Parathyroid adenoma (tissue), 2 donors: ENCODE data around the gene EGFL8.
"Not testable (repeated sequence)": the region's sequence is repeated elsewhere in the genome, so short reads cannot be mapped to it uniquely, and the experiment has no call there.

ENCODE experiments used
- H2AFZ ChIP-seq: fragments of 300-600 bp; sonication (generic); one replicate; pipeline ENCODE4 v1.7.0; 2017; ENCODE audit warnings: antibody characterized with exemption, mild to moderate bottlenecking
- H3K27ac ChIP-seq: fragments of 300-600 bp; sonication (generic); one replicate; pipeline ENCODE4 v1.7.0; 2017
- H3K27me3 ChIP-seq: fragments of 300-600 bp; sonication (generic); one replicate; pipeline ENCODE4 v1.7.0; 2017; ENCODE audit warnings: low read length; ENCODE audit not compliant: control insufficient read depth, insufficient read depth
- H3K36me3 ChIP-seq: fragments of 300-600 bp; sonication (generic); one replicate; pipeline ENCODE4 v1.7.0; 2017; ENCODE audit warnings: low read length; ENCODE audit not compliant: control insufficient read depth, insufficient read depth
- H3K4me1 ChIP-seq: fragments of 300-600 bp; sonication (generic); one replicate; pipeline ENCODE4 v1.7.0; 2017; ENCODE audit warnings: control low read depth
- H3K4me2 ChIP-seq: fragments of 300-600 bp; sonication (generic); one replicate; pipeline ENCODE4 v1.7.0; 2017; ENCODE audit warnings: low read length
- H3K4me3 ChIP-seq: fragments of 300-600 bp; sonication (generic); one replicate; pipeline ENCODE4 v1.7.0; 2017; ENCODE audit warnings: low read depth, low read length
- H3K79me2 ChIP-seq: fragments of 300-600 bp; sonication (generic); one replicate; pipeline ENCODE4 v1.7.0; 2017; ENCODE audit warnings: control low read depth
- H3K9ac ChIP-seq: fragments of 300-600 bp; sonication (generic); one replicate; pipeline ENCODE4 v1.7.0; 2017; ENCODE audit warnings: mild to moderate bottlenecking
- H3K9me3 ChIP-seq: fragments of 300-600 bp; sonication (generic); one replicate; pipeline ENCODE4 v1.7.0; 2017; ENCODE audit warnings: low read length; ENCODE audit not compliant: control insufficient read depth
- TF ChIP-seq, protein P1 (sequence below): fragments of 300-600 bp; sonication (generic); IDR thresholded peaks from one replicate; pipeline ENCODE4 v1.7.0; 2017; ENCODE audit warnings: antibody characterized with exemption, mild to moderate bottlenecking
- donor health status: primary hyperparathyroidism.

The EGFL8 gene

GRCh38 chr6:32187009-32187709 is 22.8 kb downstream of the EGFL8 start:
- Histone ChIP-seq H3K4me2 (no peak overlapping the region), H3K27ac (peak overlapping the region; percentile 52), H3K27me3 (no peaks in the 10 kb centered on the region), H3K4me3 (no peak overlapping the region), H3K79me2 (peaks cover 4% of the 10 kb centered on the region), H2AFZ (no peak overlapping the region), H3K4me1 (peaks cover 7% of the 10 kb centered on the region), H3K9me3 (no peaks in the 10 kb centered on the region), H3K9ac (no peak overlapping the region), H3K36me3 (no peaks in the 10 kb centered on the region)
- TF ChIP-seq, protein P1, sequence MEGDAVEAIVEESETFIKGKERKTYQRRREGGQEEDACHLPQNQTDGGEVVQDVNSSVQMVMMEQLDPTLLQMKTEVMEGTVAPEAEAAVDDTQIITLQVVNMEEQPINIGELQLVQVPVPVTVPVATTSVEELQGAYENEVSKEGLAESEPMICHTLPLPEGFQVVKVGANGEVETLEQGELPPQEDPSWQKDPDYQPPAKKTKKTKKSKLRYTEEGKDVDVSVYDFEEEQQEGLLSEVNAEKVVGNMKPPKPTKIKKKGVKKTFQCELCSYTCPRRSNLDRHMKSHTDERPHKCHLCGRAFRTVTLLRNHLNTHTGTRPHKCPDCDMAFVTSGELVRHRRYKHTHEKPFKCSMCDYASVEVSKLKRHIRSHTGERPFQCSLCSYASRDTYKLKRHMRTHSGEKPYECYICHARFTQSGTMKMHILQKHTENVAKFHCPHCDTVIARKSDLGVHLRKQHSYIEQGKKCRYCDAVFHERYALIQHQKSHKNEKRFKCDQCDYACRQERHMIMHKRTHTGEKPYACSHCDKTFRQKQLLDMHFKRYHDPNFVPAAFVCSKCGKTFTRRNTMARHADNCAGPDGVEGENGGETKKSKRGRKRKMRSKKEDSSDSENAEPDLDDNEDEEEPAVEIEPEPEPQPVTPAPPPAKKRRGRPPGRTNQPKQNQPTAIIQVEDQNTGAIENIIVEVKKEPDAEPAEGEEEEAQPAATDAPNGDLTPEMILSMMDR = no peak

- H2AFZ ChIP-seq, H3K4me3 ChIP-seq, H3K9me3 ChIP-seq, H3K4me1 ChIP-seq, H3K9ac ChIP-seq, H3K4me2 ChIP-seq, H3K79me2 ChIP-seq, H3K27me3 ChIP-seq, H3K36me3 ChIP-seq: not testable (repeated sequence)
- peak overlapping the region; percentile 85 for H3K27ac ChIP-seq
Measured at GRCh38 chr6:32187725-32188380, 23.5 kb downstream of the EGFL8 start.

DNA sequence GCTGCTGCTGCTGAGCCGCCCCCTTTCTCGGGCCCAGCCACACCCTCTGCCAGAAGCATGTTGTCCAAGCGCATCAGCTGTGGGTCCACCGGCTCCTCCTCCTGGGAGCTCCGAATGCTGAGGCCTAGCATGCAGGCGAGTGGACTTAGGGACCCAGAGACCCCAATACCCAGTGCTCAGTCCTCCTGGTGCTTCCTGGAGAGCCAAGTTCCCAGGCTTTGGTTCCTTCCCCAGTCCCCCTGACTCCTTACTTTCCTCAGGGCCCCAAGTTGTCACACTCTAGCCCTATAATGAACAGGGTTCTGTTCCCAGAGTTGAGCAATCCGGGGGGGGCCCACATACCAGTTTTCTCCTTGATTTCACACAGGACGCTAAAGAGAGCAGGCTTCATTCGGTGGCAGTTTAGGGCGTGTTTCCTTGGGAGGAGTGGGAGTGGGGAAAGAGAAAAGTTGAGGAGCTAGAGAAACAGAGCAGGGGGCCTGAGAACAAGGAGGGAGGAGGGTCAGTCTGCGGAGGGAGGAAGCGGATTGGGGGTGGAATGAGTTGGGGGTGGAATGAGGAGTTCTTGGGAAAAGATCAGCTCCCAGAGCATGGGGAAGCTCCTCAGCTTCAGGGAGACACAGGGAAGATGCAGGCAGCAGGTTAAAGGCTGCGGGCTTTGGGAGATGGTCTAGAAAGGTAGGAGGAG is 24.1 kb downstream of the EGFL8 start:
- H3K4me3 ChIP-seq = peak overlapping the region; percentile 72
- TF ChIP-seq, protein P1 = no peak
- H3K4me1 ChIP-seq = peaks cover 7% of the 10 kb centered on the region
- H3K27me3 ChIP-seq = no peaks in the 10 kb centered on the region
- H3K9ac ChIP-seq = peak overlapping the region; percentile 42
- peak overlapping the region; percentile 85 for H3K27ac ChIP-seq
- no peaks in the 10 kb centered on the region for H3K9me3 ChIP-seq
- peak overlapping the region; percentile 84 for H3K4me2 ChIP-seq
- H2AFZ ChIP-seq = no peak overlapping the region
- peaks cover 4% of the 10 kb centered on the region for H3K79me2 ChIP-seq
- no peaks in the 10 kb centered on the region for H3K36me3 ChIP-seq

GRCh38 chr6:32189069-32189741 is 24.8 kb downstream of the EGFL8 start:
- TF ChIP-seq, protein P1 = no peak
- Histone ChIP-seq H2AFZ (peak overlapping the region; percentile 70), H3K9me3 (no peaks in the 10 kb centered on the region), H3K4me2 (peak overlapping the region; percentile 84), H3K79me2 (peaks cover 4% of the 10 kb centered on the region), H3K27me3 (no peaks in the 10 kb centered on the region), H3K4me3 (peak overlapping the region; percentile 72), H3K27ac (peak overlapping the region; percentile 85), H3K9ac (peak overlapping the region; percentile 42), H3K4me1 (peaks cover 7% of the 10 kb centered on the region), H3K36me3 (no peaks in the 10 kb centered on the region)

DNA sequence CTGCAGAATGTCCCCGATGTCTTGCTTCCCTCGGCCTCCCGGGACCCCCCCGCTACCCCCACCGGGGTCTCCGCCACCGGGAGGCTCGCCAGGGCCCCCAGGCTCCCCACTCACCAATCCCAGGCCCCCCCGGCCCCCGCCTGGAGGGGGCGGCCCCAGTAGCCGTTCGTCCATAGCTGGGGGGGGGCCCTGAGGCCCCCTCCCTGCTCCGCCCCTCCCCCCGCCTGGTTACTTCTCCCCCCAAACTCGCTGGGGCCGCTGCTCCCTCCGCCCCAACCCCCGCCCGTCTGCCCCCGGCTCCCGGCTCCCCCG is 25.3 kb downstream of the EGFL8 start:
- peak overlapping the region; percentile 85 for H3K27ac ChIP-seq
- peaks cover 7% of the 10 kb centered on the region for H3K4me1 ChIP-seq
- H3K36me3 ChIP-seq = no peaks in the 10 kb centered on the region
- TF ChIP-seq, protein P1 = no peak
- H2AFZ ChIP-seq = peak overlapping the region; percentile 70
- H3K9ac ChIP-seq = peak overlapping the region; percentile 42
- H3K4me3 ChIP-seq = peak overlapping the region; percentile 72
- no peaks in the 10 kb centered on the region for H3K9me3 ChIP-seq
- H3K4me2 ChIP-seq = peak overlapping the region; percentile 84
- H3K27me3 ChIP-seq = no peaks in the 10 kb centered on the region
- H3K79me2 ChIP-seq = peaks cover 4% of the 10 kb centered on the region
